Stimulated activated naive CD8-positive, alpha-beta T cell treated with anti-CD3 and anti-CD28 coated beads, Interleukin-15, amount 100 ng/mL, for 72 hours (primary cell): ENCODE data around the gene GSTT2B.
A peak's percentile ranks its signal among the peaks of the same experiment; 100 is the strongest.
"Not testable (repeated sequence)": the region's sequence is repeated elsewhere in the genome, so short reads cannot be mapped to it uniquely, and the experiment has no call there.

Experiments used
- ATAC-seq: fragments of 150-1000 bp; cut with Tn5 transposase; 2 replicates; pipeline ENCODE4 v1.10.0; 2021; ENCODE audit warnings: mild to moderate bottlenecking, moderate library complexity
- DNase-seq, 2 donors: peaks; one replicate each; pipeline ENCODE4 v3.0.0; 2021 to 2022
- H3K27ac Mint-ChIP-seq, 2 donors: one replicate each; pipeline ENCODE4 v1.8.0; 2022; ENCODE audit warnings: mild to moderate bottlenecking in 2 of 2, mixed read lengths in 2 of 2, moderate library complexity in 2 of 2
- H3K27me3 Mint-ChIP-seq: one replicate; pipeline ENCODE4 v1.8.0; 2022; ENCODE audit warnings: mixed read lengths
- H3K4me1 Mint-ChIP-seq: one replicate; pipeline ENCODE4 v1.8.0; 2022; ENCODE audit warnings: mild to moderate bottlenecking, mixed read lengths
- H3K4me3 Mint-ChIP-seq, 2 donors: one replicate each; pipeline ENCODE4 v1.8.0; 2022; ENCODE audit warnings: mild to moderate bottlenecking in 2 of 2, mixed read lengths in 2 of 2, moderate library complexity in 1 of 2
- H3K9me3 Mint-ChIP-seq, 2 donors: one replicate each; pipeline ENCODE4 v1.8.0; 2022; ENCODE audit warnings: mixed read lengths in 2 of 2

Gene GSTT2B, protein sequence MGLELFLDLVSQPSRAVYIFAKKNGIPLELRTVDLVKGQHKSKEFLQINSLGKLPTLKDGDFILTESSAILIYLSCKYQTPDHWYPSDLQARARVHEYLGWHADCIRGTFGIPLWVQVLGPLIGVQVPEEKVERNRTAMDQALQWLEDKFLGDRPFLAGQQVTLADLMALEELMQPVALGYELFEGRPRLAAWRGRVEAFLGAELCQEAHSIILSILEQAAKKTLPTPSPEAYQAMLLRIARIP

GRCh38 chr22:23961084-23961771 is at the start of gene GSTT2B:
TSS of gene GSTT2B (minus strand) at chr22:23961195. CDS start at chr22:23961131, 64 bp downstream.
- H3K9me3 Mint-ChIP-seq, H3K27ac Mint-ChIP-seq, ATAC-seq, H3K4me1 Mint-ChIP-seq, DNase-seq, H3K4me3 Mint-ChIP-seq: not testable (repeated sequence)
- peaks cover 15% of the 10 kb centered on the region for H3K27me3 Mint-ChIP-seq

DNA sequence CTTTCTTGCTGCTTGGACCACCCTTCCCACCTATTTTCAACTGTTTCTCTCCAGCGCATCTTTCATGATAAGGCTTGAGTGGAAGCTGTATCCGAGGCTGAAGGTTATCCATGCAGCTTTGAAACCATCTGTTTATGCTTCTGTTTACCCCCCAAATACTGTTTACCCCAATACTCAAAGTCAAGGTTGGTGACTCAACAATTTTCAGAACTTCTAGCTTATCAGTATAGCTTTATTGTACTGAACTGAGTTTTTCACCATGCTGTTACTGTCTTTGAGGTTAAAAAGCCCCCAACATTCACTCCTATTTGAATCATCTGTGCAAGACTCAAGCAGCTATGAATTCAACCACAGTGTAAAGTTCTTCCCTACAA is 49.0 kb upstream of the GSTT2B start:
- H3K27me3 Mint-ChIP-seq = no peaks in the 10 kb centered on the region
- no peak for DNase-seq
- peaks cover 27% of the 10 kb centered on the region for H3K4me1 Mint-ChIP-seq
- H3K27ac Mint-ChIP-seq = no peak overlapping the region
- no peak for ATAC-seq
- no peaks in the 10 kb centered on the region for H3K9me3 Mint-ChIP-seq
- peak overlapping the region in 1 of 2 donors; percentile 6 for H3K4me3 Mint-ChIP-seq

- Mint-ChIP-seq H3K27me3 (no peaks in the 10 kb centered on the region), H3K4me1 (peaks cover 22% of the 10 kb centered on the region), H3K27ac (no peak overlapping the region), H3K4me3 (no peak overlapping the region), H3K9me3 (no peaks in the 10 kb centered on the region)
- ATAC-seq = no peak
- DNase-seq = no peak
Observed at GRCh38 chr22:24009227-24010017, 48.4 kb upstream of the GSTT2B start.

- DNase-seq (no peak), ATAC-seq (no peak)
- no peaks in the 10 kb centered on the region for H3K27me3 Mint-ChIP-seq
- peaks cover 14% of the 10 kb centered on the region for H3K4me1 Mint-ChIP-seq
- H3K27ac Mint-ChIP-seq = no peak overlapping the region
- no peak overlapping the region for H3K4me3 Mint-ChIP-seq
- H3K9me3 Mint-ChIP-seq = no peaks in the 10 kb centered on the region
Observed at GRCh38 chr22:24008381-24009226, 47.6 kb upstream of the GSTT2B start.

GRCh38 chr22:24008022-24008283 is 47.0 kb upstream of the GSTT2B start:
- H3K27ac Mint-ChIP-seq = no peak overlapping the region
- no peaks in the 10 kb centered on the region for H3K27me3 Mint-ChIP-seq
- no peak overlapping the region for H3K4me3 Mint-ChIP-seq
- ATAC-seq = no peak
- H3K4me1 Mint-ChIP-seq = peaks cover 8% of the 10 kb centered on the region
- DNase-seq = no peak
- no peaks in the 10 kb centered on the region for H3K9me3 Mint-ChIP-seq

DNA sequence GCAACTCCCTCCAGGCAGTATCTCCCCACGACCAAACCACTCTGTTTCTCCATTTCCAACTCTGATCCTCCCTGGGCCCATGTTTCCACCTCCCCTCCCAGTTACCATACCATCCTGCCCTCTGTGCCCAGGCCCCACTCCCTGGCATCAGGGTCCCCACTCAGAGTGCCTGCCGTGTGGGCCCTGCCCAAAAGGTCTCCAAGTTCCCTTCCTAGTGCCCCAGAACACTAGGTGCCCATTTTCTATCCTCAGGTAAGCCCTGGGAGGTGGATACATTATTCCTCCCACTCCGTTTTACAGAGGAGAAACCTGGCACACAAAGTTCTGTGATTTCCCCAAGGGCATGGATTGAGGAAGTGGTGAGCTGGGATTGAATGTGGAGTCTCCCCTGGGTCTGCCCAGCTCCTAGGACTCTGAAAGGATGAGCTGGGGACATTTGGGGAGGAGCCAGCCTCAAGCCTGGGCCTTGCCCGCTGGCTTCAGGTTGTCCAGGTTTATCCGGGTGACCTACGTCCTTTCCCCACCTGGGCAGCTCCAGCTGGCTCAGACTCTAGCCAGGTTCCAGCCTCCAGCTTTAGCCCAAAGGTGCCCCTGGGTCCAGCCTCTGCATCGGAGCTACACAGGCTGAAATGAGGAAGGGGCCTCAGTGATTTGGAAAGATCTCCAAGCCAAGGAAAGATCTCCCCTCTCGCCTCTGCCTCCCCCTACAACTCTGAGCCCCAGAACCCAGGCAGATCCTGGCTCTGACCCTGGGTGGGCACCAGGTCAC is 46.4 kb upstream of the GSTT2B start:
- peaks cover 4% of the 10 kb centered on the region for H3K4me1 Mint-ChIP-seq
- H3K27me3 Mint-ChIP-seq = no peaks in the 10 kb centered on the region
- H3K9me3 Mint-ChIP-seq = no peaks in the 10 kb centered on the region
- ATAC-seq = no peak
- peak overlapping the region in 1 of 2 donors; percentile 84 for H3K27ac Mint-ChIP-seq
- no peak overlapping the region for H3K4me3 Mint-ChIP-seq
- DNase-seq = no peak

DNA sequence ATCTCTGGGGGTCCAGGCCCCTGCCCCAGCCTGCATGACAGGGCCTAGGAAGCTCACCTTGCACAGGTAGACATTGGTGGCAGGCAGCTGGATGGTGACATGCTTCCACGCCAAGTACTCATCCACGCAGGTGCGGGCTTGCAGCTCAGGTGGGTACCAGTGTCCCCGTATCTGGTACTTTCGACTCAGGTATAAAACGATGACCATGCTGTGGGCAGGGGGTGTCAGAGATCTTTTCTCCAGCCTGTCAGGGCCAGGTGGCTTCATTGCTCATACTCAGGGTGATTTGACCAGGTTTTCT is 45.9 kb upstream of the GSTT2B start:
- no peak overlapping the region for H3K27ac Mint-ChIP-seq
- H3K4me3 Mint-ChIP-seq = no peak overlapping the region
- ATAC-seq = no peak

DNA sequence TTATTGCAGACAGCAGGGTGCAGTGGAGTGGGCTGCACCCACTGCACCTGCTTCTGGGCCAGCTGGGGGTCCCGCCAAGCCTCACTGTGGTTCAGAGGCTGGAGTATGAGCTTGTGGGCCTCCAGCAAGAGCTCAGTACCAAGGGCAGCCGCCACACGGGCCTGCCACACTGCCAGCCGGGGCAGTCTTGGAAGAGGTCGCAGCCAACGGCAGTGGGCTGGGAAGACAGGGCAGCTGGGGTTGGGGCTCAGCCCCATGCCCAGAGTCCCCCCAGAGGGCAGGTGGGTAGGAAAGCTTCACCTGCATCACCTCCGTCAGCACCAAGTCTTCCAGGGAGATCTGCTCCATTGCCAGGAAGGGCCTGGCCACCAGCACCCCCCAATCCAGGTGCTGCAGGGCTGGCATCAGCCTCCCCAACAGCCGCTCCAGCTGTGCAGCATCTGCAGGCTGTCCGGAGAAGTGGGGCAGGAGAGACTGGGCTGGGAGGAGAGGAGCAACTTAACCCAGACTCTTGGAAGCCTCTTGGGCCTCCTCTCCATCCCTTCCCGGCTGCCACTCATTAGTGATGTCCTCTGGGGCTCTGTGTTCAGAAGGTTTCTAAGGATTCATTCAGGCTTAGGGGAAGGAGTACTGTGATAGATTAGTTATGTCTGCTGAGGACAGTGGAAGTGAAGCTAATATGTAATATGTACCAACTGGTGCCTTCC is 45.4 kb upstream of the GSTT2B start:
- H3K27ac Mint-ChIP-seq = no peak overlapping the region
- ATAC-seq = no peak

More for the DNA sequence above, 45.9 kb upstream of the GSTT2B start:
- no peaks in the 10 kb centered on the region for H3K4me1 Mint-ChIP-seq
- DNase-seq = no peak
- H3K27me3 Mint-ChIP-seq = no peaks in the 10 kb centered on the region
- no peaks in the 10 kb centered on the region for H3K9me3 Mint-ChIP-seq

GRCh38 chr22:24005201-24005600 is 44.2 kb upstream of the GSTT2B start, which contains the start of gene GSTT4:
TSS of gene GSTT4 (minus strand) at chr22:24005453. CDS start at chr22:24005356, 97 bp downstream.
- no peak for ATAC-seq

More for the DNA sequence above, 45.4 kb upstream of the GSTT2B start:
- no peaks in the 10 kb centered on the region for H3K4me1 Mint-ChIP-seq
- no peak overlapping the region for H3K4me3 Mint-ChIP-seq
- H3K9me3 Mint-ChIP-seq = no peaks in the 10 kb centered on the region
- no peaks in the 10 kb centered on the region for H3K27me3 Mint-ChIP-seq
- no peak for DNase-seq

DNA sequence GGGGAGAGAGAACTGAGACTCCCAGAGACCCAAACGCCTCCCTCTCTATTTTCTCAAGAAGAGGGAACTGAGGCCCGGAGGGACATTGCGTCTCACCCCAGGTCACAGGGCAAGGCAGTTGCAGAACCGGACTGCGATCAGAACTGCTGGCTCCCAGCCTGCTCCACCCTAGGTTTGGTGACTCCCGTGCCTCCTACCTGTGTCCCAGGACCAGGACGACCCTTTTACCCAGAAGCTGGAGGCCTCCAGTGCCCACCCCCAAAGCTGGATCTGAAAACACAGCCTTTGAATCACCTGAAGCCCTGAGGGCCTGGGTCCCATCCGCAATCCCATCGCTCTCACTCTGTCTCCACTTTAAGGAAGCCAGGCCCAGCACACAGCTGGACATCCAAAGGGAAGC is 42.9 kb upstream of the GSTT2B start:
- Mint-ChIP-seq H3K9me3 (no peaks in the 10 kb centered on the region), H3K27ac (no peak overlapping the region), H3K4me3 (no peak overlapping the region), H3K27me3 (no peaks in the 10 kb centered on the region), H3K4me1 (no peaks in the 10 kb centered on the region)
- DNase-seq = no peak
- no peak for ATAC-seq

More at GRCh38 chr22:24005201-24005600, 44.2 kb upstream of the GSTT2B start, which contains the start of gene GSTT4:
- DNase-seq = no peak
- H3K27ac Mint-ChIP-seq = peak within 1 kb of the TSS; percentile 15 to 71
- no peaks in the 10 kb centered on the region for H3K9me3 Mint-ChIP-seq
- H3K4me1 Mint-ChIP-seq = no peaks in the 10 kb centered on the region
- no peaks in the 10 kb centered on the region for H3K27me3 Mint-ChIP-seq
- no peak within 1 kb of the TSS for H3K4me3 Mint-ChIP-seq

DNA sequence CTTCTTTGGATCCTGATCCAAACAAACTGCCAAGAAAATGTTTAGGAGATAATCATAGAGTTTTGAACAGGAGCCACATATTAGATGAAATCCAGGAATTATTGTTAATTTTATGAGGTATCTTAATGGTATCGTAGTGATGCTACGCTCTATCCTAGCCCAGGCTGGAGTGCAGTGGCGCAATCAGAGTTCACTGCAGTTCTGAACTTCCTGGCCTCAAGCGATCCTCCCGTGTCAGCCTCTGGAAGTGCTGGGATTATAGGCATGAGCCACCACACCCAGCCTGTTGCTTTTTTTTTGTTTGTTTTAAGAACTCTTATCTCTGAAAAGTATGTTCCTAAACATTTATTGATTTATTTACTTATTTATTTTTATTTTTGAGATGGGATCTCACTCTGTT is 41.9 kb upstream of the GSTT2B start:
- no peaks in the 10 kb centered on the region for H3K27me3 Mint-ChIP-seq
- no peaks in the 10 kb centered on the region for H3K4me1 Mint-ChIP-seq
- H3K27ac Mint-ChIP-seq = no peak overlapping the region
- no peak overlapping the region for H3K4me3 Mint-ChIP-seq
- ATAC-seq = no peak
- DNase-seq = no peak
- H3K9me3 Mint-ChIP-seq = no peaks in the 10 kb centered on the region

GRCh38 chr22:24002272-24002671 is 41.3 kb upstream of the GSTT2B start:
- no peaks in the 10 kb centered on the region for H3K9me3 Mint-ChIP-seq
- DNase-seq (no peak), ATAC-seq (no peak)
- no peak overlapping the region for H3K27ac Mint-ChIP-seq
- no peaks in the 10 kb centered on the region for H3K4me1 Mint-ChIP-seq
- H3K27me3 Mint-ChIP-seq = no peaks in the 10 kb centered on the region
- H3K4me3 Mint-ChIP-seq = no peak overlapping the region

- Mint-ChIP-seq H3K9me3 (no peaks in the 10 kb centered on the region), H3K27me3 (no peaks in the 10 kb centered on the region), H3K4me1 (peaks cover 2% of the 10 kb centered on the region), H3K27ac (no peak overlapping the region), H3K4me3 (no peak overlapping the region)
- no peak for ATAC-seq
- DNase-seq = no peak
Observed at GRCh38 chr22:24001314-24001713, 40.3 kb upstream of the GSTT2B start.

DNA sequence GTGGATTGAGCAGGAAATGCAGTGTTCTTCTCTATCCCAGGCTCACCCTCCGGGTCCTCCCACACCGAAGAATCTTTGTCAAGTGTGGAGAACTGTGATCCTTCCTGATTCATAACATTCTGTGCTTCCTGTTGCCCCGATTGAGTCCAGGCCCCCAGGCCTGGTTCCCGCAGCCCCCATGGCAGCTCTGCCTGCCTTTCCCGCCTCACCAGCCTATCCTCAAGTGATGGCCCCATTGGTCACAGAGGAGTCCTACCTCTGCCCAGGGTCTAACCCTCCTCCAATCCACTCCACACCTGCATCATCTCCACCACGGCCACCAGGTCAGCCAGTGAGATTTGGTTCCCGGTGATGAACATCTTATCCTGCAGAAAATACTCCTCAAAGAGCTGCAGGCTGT is 38.8 kb upstream of the GSTT2B start:
- H3K4me1 Mint-ChIP-seq, ATAC-seq, H3K27ac Mint-ChIP-seq, H3K4me3 Mint-ChIP-seq, H3K9me3 Mint-ChIP-seq, DNase-seq, H3K27me3 Mint-ChIP-seq: not testable (repeated sequence)
